GM12878 (cell line): ENCODE data around the gene PLB1. TPM values are rescaled to one million over a fixed set of nuclear protein-coding genes. Genes with fewer than 3 reads are reported as not detected.

Experiments
- ATAC-seq: fragments of 200-7000 bp; cut with Tn5 transposase; 3 replicates; pipeline ENCODE4 v1.9.1; 2020; ENCODE audit warnings: mild to moderate bottlenecking, moderate library complexity
- BruUV-seq: library from RNA; stranded (reverse); fragments of 400-500 nt; replicated peaks from 2 replicates; lab custom pipeline; 2021; lab: Mats Ljungman, UMichigan
- CTCF ChIA-PET: fragments of 300-600 bp; sonication (Branson Sonifier 250); formaldehyde crosslinking; extraction: SDS; loops from one replicate; lab custom pipeline; 2021; ENCODE audit warnings: inconsistent platforms; lab: Yijun Ruan, JAX
- POLR2A ChIA-PET: fragments of 350-600 bp; formaldehyde crosslinking; extraction: SDS; loops from one replicate; lab custom pipeline; 2021; ENCODE audit warnings: inconsistent platforms; lab: Charles Lee
- RAD21 ChIA-PET: fragments of 300-600 bp; sonication (Branson Sonifier 250); formaldehyde crosslinking; loops from one replicate; lab custom pipeline; 2023; ENCODE audit warnings: antibody characterized with exemption; ENCODE audit not compliant: unreplicated experiment; lab: Charles Lee
- SMC1A ChIA-PET: fragments of 300-600 bp; sonication (Branson Sonifier 250); formaldehyde crosslinking; loops from one replicate; lab custom pipeline; 2023; ENCODE audit not compliant: unreplicated experiment, uncharacterized antibody; lab: Charles Lee
- DNase-seq: peaks from one replicate; pipeline ENCODE4 v3.0.0-alpha.2; 2011; ENCODE audit warnings: low read depth, low spot score
- FAIRE-seq: peaks from 3 replicates; lab custom pipeline; 2011; peaks lifted over from hg19 to GRCh38; lab: Jason Lieb, UNC
- H2AFZ ChIP-seq: 2 replicates; pipeline ENCODE4 v1.6.0; 2011; ENCODE audit warnings: low read depth, low read length, control low read depth; ENCODE audit not compliant: control insufficient read depth
- H3K27ac ChIP-seq: 2 replicates; pipeline ENCODE4 v1.5.1; 2011; ENCODE audit warnings: control low read depth; ENCODE audit not compliant: control insufficient read depth, insufficient read depth
- H3K27me3 ChIP-seq, 2 experiments: replicated peaks in 1 of 2; 2 replicates each; pipeline versions ENCODE4 v1.6.0 to v1.6.1; 2011; ENCODE audit warnings: low read length in 1 of 2; ENCODE audit not compliant: control insufficient read depth in 2 of 2, insufficient read depth in 2 of 2
- H3K36me3 ChIP-seq, 2 experiments: 2 replicates each; pipeline ENCODE4 v1.5.1; 2011; ENCODE audit warnings: low read length in 1 of 2; ENCODE audit not compliant: control insufficient read depth in 2 of 2, insufficient read depth in 2 of 2
- H3K4me1 ChIP-seq: 2 replicates; pipeline ENCODE4 v1.6.1; 2011; ENCODE audit warnings: mild to moderate bottlenecking, low read length, moderate library complexity, mixed read lengths; ENCODE audit not compliant: control insufficient read depth, insufficient read depth
- H3K4me2 ChIP-seq: 2 replicates; pipeline ENCODE4 v1.6.0; 2011; ENCODE audit warnings: control low read depth; ENCODE audit not compliant: control insufficient read depth, insufficient read depth
- H3K4me3 ChIP-seq: fragments of 200-600 bp; sonication (generic); 2 replicates; pipeline ENCODE4 v1.5.1; 2016
- H3K79me2 ChIP-seq: 2 replicates; pipeline ENCODE4 v1.6.0; 2011; ENCODE audit warnings: low read length; ENCODE audit not compliant: control insufficient read depth, insufficient read depth
- H3K9ac ChIP-seq: 2 replicates; pipeline ENCODE4 v1.8.0; 2011; ENCODE audit warnings: low read length, control low read depth, mixed read lengths; ENCODE audit not compliant: control insufficient read depth, insufficient read depth
- H3K9me3 ChIP-seq: replicated peaks from 3 replicates; pipeline ENCODE4 v1.5.1; 2011; ENCODE audit warnings: mild to moderate bottlenecking, low read length; ENCODE audit not compliant: control insufficient read depth, insufficient read depth
- H4K20me1 ChIP-seq: 2 replicates; pipeline ENCODE4 v1.6.0; 2011; ENCODE audit not compliant: control insufficient read depth, insufficient read depth
- BCL11A ChIP-seq: IDR thresholded peaks from 2 replicates; pipeline ENCODE4 v1.6.1; 2011; ENCODE audit warnings: low read depth, low read length
- CEBPB ChIP-seq, 2 experiments: fragments of 150-350 bp in 1 of 2; IDR thresholded peaks; 2 replicates each; pipeline ENCODE4 v1.6.1; 2012 to 2014; ENCODE audit warnings: low read depth in 2 of 2, low read length in 2 of 2, borderline replicate concordance in 1 of 2, inconsistent platforms in 1 of 2
- CREB1 ChIP-seq: IDR thresholded peaks from 2 replicates; pipeline ENCODE4 v1.6.1; 2012; ENCODE audit warnings: low read depth, mild to moderate bottlenecking, inconsistent platforms
- EED ChIP-seq: sonication (generic); IDR thresholded peaks from 2 replicates; pipeline ENCODE4 v1.6.1; 2016; ENCODE audit warnings: antibody characterized with exemption, low read depth
- IKZF2 ChIP-seq, 2 experiments: fragments of 450-650 bp; IDR thresholded peaks; 2 replicates each; pipeline ENCODE4 v1.6.1; 2017; ENCODE audit warnings: mild to moderate bottlenecking in 2 of 2, moderate library complexity in 2 of 2
- MEF2A ChIP-seq: IDR thresholded peaks from 2 replicates; pipeline ENCODE4 v1.6.1; 2011; ENCODE audit warnings: low read depth, mild to moderate bottlenecking, low read length, moderate library complexity; ENCODE audit not compliant: insufficient read depth
- NR2F1 ChIP-seq: fragments of 450-650 bp; conservative IDR thresholded peaks from 2 replicates; pipeline ENCODE4 v1.6.1; 2017; ENCODE audit warnings: mild to moderate bottlenecking
- PBX3 ChIP-seq: IDR thresholded peaks from 2 replicates; pipeline ENCODE4 v1.6.1; 2011; ENCODE audit warnings: mild to moderate bottlenecking, low read depth, low read length, moderate library complexity; ENCODE audit not compliant: insufficient replicate concordance
- POLR2A ChIP-seq: IDR thresholded peaks from 2 replicates; pipeline ENCODE4 v1.6.1; 2011; ENCODE audit warnings: low read depth, mild to moderate bottlenecking, low read length
- POU2F2 ChIP-seq: IDR thresholded peaks from 3 replicates; pipeline ENCODE4 v1.6.1; 2011; ENCODE audit warnings: low read depth, mild to moderate bottlenecking, low read length, borderline replicate concordance
- RUNX3 ChIP-seq: IDR thresholded peaks from 2 replicates; pipeline ENCODE4 v1.6.1; 2012; ENCODE audit warnings: low read length, inconsistent platforms
- SPI1 ChIP-seq: IDR thresholded peaks from 2 replicates; pipeline ENCODE4 v1.6.1; 2011; ENCODE audit warnings: low read depth, mild to moderate bottlenecking, low read length, moderate library complexity, borderline replicate concordance; ENCODE audit not compliant: insufficient read depth
- WGBS: methylation state at CpG from one replicate; pipeline ENCODE4 v1.1.6; 2016; ENCODE audit warnings: low lambda C conversion rate; ENCODE audit not compliant: insufficient replicate concordance, insufficient coverage; ENCODE audit errors: missing lambda C conversion rate; 5-methylcytosine and 5-hydroxymethylcytosine counted together
- in situ Hi-C: fragments of 300-500 bp; cut with MboI; formaldehyde crosslinking; loops from 9 replicates; pipeline ENCODE4 v1.14.3; 2018; ENCODE audit warnings: mixed read lengths
- intact Hi-C: fragments of 100-400 bp; cut with micrococcal nuclease; formaldehyde crosslinking; loops from one replicate; pipeline ENCODE4 v1.14.2; 2022; ENCODE audit not compliant: unreplicated experiment
- polyA plus RNA-seq, 11 experiments: library from polyadenylated mRNA; depleted of rRNA in 4 of 11; unstranded in 6 of 11; stranded (reverse) in 5 of 11; fragments of >200 nt; fragmentation: Nextera tagmentation in 4 of 11; fragmentation: Illumina TruSeq in 1 of 11; extraction: Ambion mirVana in 4 of 11; extraction: Trizol in 1 of 11; gene quantifications; 1 replicate in 1 of 11; 2 replicates in 10 of 11; pipeline versions ENCODE4 v1.2.1 to v1.2.3, GENCODE V29; 2011 to 2016; ENCODE audit warnings: inconsistent platforms in 2 of 11, missing spikeins in 2 of 11, low read depth in 1 of 11
- total RNA-seq, 4 experiments: library from RNA; depleted of rRNA in 3 of 4; stranded (reverse); fragments of >200 nt in 3 of 4; fragmentation: Illumina TruSeq in 1 of 4; extraction: Trizol in 1 of 4; gene quantifications; 2 replicates each; pipeline versions ENCODE4 v1.2.1 to v1.2.3, GENCODE V29; 2013 to 2021

Gene PLB1
- total and polyA plus RNA-seq, 10 of the 15 experiments (the other 5 are each of a cell fraction or from before 2014, with no cell fraction given), result 0.03 to 0.49 (median 0.28) TPM

GRCh38 chr2:28624793-28625701, 129.2 kb downstream of the PLB1 start:
- POLR2A ChIA-PET, result no interaction called here
- BruUV-seq, result no TSS peak
- H3K27ac ChIP-seq, result no peak overlapping the region
- H2AFZ ChIP-seq, result peak overlapping the region; percentile 1; the same call in 1 of the 2 replicates
- 31% methylated on average over 19 of the region's 19 CpGs for WGBS
- peaks cover 21% of the 10 kb centered on the region for H3K4me1 ChIP-seq
- no peaks in the 10 kb centered on the region for H3K27me3 ChIP-seq
- intact Hi-C loops, result no loop called here
- H3K79me2 ChIP-seq, result no peaks in the 10 kb centered on the region
- SMC1A ChIA-PET, result interaction anchor here (0.7 to 1.3 kb wide), 3 partner anchors 9 to 20 kb away, joined by 3 to 5 read pairs (median 3); no protein-coding TSS in a partner anchor
- peak; percentile 73 for ATAC-seq
- no peaks in the 10 kb centered on the region for H3K36me3 ChIP-seq
- CTCF ChIA-PET, result interaction anchor here (1.0 to 2.7 kb wide), 2 partner anchors 31 to 73 kb away, joined by 3 to 14 read pairs; no protein-coding TSS in a partner anchor
- no peak for FAIRE-seq
- no peak overlapping the region for H3K4me3 ChIP-seq
- peak; percentile 21 for DNase-seq
- in situ Hi-C loops, result no loop called here
- no peaks in the 10 kb centered on the region for H3K9me3 ChIP-seq
- peak overlapping the region; percentile 19 for H3K4me2 ChIP-seq
- H3K9ac ChIP-seq, result no peak overlapping the region
- RAD21 ChIA-PET, result interaction anchor here (0.5 to 1.0 kb wide), 2 partner anchors 29 to 191 kb away, joined by 3 to 4 read pairs; no protein-coding TSS in a partner anchor
- H4K20me1 ChIP-seq, result no peaks in the 10 kb centered on the region
- TF ChIP-seq CEBPB (IDR thresholded peaks at IDR 0.05; ENCODE audit: borderline replicate concordance in 1 of 2, low read depth in 2 of 2, low read length in 2 of 2), result no peak
- peak; percentile 59; the same call in 1 of the 2 replicates for TF ChIP-seq EED
- TF ChIP-seq POU2F2, result peak; percentile 61; the same call in 1 of the 3 replicates
- TF ChIP-seq SPI1, result 0 out of 2 replicates have a peak, but pooled peaks have one; percentile 28
- 0 out of 4 replicates have a peak, but pooled peaks of 1 of the 2 experiments have one; percentile 19 for TF ChIP-seq IKZF2 (IDR thresholded peaks at IDR 0.05)
- 0 out of 2 replicates have a peak, but pooled peaks have one; percentile 22 for TF ChIP-seq POLR2A
- TF ChIP-seq BCL11A, result no peak
- 0 out of 2 replicates have a peak, but pooled peaks have one; percentile 20 for TF ChIP-seq NR2F1
- peak; percentile 22; the same call in 1 of the 2 replicates for TF ChIP-seq CREB1
- TF ChIP-seq MEF2A, result peak; percentile 35; the same call in 1 of the 2 replicates
- TF ChIP-seq PBX3, result no peak
- TF ChIP-seq RUNX3, result peak; percentile 60
